NOMO-1 treated with DMSO at 0.1 percent for 48 hours (cell line): ENCODE results near the gene FZR1.
"Not testable (repeated sequence)": the region's sequence is repeated elsewhere in the genome, so short reads cannot be mapped to it uniquely, and the experiment has no call there.

Experiments
- DNase-seq: peaks from one replicate; lab custom pipeline; 2025; ENCODE audit not compliant: unreplicated experiment; lab: John Stamatoyannopoulos, UW

Gene FZR1

GRCh38 chr19:3544058-3544376, 37.9 kb downstream of the FZR1 start:
- no peak for DNase-seq

DNA sequence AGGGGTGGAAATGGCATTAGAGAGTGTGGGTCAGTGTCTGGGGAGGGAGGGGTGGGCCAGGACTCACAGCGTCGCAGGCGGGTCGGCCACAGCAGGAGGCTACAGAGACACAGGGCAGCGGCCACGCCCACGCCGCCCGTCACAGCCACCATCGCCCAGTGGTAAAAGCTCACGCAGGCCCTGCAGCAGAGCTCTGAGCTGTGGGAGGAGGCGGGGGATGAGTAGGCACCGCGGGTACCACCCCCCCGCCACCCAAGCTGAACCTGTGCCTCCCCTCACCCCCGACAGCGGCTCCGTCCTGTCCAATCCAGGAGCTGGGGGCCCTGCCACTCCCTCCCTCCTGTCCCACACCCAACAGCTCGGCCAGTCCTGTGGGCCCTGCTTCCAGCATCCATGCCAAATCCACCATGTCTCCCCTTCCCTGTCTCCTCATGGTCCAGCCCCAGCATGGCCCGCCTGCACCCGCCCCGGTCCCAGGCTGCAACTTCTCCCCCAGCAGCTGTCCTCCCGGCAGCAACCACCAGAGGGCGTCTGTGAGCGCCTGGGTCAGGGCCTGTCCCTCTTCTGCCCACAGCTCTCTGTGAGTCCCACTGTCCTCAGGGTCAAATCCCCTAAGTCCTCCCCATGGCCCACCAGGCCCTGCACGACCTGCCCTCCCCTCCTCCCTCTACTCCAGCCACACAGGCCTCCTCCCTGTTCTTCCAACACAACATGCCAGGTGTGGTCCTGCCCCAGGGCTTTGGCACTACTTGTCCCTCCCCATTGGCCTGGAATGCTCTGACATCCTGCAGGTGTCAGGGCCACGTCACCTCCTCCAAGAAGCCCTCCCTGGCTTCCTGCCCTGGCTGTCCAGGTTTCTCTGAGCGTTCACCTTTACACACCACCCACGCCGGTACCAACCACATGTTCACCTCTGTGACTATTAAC, 38.9 kb downstream of the FZR1 start:
- DNase-seq = peak; percentile 40

DNA sequence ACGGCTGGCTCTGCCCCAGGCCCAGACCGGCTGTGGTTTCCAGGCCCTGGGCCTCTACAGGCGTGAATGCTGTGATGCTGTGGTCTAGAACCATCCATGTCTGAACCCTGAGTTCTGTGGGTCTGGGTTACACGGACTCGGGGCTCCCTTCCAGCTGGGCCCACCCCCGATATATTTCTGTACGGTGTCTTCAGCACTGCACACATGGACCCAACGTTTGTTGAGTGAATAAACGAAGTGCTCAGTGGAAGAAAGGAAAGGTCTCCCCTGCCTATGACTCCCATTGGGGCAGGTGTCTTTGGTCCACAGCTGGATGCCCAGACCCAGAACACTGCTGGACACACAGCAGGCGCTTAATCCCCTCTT, 39.5 kb downstream of the FZR1 start:
- no peak for DNase-seq

DNA sequence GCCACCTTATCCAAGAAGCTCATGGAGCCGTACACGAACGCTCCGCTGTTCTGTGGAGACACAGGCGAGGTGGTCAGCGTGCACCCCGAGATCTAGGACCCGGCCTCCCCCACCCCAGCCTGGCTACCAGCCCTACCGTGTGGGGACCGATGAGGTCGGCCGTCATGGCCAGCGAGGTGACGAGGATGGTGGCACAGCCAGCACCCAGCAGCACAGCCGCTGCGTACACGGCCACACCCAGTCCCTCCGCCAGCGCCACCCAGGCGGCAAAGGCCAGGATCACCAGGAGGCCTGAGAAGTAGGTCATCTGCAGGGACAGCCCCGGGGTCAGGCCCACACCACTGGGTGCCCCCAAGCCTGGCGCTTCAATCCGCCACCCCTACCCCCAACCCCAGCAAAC, 40.0 kb downstream of the FZR1 start:
- DNase-seq = no peak

DNA sequence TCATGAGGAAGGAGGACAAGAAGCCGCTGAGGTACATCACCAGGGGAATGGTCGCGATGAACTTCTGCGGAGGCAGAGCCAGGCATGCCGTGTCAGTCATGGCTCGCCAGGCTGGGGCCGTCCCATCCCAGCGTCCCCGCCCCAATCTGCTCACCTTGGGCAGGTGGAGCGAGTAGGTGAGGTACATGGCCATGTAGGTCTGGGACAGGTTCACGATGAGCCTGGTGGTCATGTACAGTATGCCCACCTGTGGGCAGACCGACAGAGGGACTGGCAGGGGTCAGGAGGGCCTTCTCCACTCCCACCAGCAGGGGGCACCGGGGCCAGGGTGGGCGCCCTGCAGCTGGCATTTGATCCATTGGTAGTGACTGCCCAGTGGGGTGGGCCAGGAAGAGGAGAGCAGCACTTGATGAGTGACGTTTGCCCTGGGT, 41.2 kb downstream of the FZR1 start:
- no peak for DNase-seq

DNA sequence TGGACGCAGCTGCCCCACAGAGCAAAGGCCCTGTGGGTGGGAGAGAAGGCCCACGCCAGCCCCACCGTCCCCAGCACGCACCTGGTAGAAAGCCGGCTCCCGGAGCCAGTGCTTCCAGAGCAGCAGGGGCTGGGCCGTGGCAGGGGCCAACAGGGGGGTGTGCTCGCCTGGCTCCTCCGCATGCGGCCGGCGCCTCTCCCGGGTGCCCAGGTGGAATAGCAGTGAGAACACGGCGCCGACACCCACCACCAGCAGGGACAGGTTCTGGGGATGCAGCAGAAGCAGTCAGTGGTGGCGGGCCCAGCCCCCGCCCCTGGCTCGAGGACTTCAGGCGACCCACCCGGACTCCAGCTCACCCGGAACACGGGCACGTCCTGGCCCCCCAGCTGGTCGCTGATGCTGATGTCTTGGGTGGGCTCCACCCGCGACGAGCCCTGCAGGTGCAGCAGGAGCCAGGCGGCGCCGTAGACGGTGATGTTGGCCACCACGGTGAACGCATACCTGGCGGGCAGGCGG, 41.7 kb downstream of the FZR1 start:
- no peak for DNase-seq

- DNase-seq = peak; percentile 82
Observed at GRCh38 chr19:3548606-3549005, 42.5 kb downstream of the FZR1 start.

GRCh38 chr19:3549816-3550215, 43.7 kb downstream of the FZR1 start:
- no peak for DNase-seq

GRCh38 chr19:3550947-3551791, 45.1 kb downstream of the FZR1 start:
- no peak for DNase-seq

GRCh38 chr19:3551792-3552095, 45.6 kb downstream of the FZR1 start:
- DNase-seq = no peak

DNA sequence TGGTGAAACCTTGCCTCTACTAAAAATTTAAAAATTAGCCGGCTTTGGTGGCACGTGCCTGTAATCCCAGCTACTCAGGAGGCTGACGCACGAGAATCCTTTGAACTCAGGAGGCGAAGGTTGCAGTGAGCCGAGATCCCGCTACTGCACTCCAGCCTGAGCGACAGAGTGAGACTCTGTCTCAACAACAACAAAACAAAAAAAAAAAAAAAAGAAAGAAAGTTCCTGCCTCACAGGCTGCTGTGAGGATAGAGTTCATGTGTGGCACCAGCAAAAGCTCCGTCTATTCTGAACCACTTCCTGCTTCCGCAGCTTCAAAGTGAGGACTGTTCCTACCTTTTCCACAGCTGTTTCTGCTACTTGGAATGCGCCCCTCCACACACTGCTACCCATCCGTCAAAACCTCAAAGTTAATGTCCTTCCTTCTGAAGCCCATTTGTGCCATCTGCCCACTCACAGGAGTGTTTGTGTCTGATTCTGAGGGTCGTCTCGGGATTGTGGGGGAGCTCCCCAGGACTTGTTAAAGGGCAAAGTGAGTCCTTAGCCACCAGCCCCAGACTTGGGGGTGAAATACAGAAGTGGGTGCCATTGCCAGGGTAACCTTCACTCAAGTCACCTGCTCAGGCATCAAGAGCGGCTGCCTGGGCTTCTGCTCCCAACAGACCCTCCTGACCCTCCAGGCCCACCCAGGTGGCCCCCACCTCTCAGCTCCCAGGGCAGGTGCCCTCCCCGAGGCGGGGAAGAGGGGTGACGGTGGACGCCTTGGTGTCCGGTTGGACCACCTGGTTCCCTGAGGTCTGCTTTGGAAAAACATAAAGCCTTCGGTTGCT, 48.4 kb downstream of the FZR1 start:
- no peak for DNase-seq

- no peak for DNase-seq
Observed at GRCh38 chr19:3555653-3556422, 49.7 kb downstream of the FZR1 start.

DNA sequence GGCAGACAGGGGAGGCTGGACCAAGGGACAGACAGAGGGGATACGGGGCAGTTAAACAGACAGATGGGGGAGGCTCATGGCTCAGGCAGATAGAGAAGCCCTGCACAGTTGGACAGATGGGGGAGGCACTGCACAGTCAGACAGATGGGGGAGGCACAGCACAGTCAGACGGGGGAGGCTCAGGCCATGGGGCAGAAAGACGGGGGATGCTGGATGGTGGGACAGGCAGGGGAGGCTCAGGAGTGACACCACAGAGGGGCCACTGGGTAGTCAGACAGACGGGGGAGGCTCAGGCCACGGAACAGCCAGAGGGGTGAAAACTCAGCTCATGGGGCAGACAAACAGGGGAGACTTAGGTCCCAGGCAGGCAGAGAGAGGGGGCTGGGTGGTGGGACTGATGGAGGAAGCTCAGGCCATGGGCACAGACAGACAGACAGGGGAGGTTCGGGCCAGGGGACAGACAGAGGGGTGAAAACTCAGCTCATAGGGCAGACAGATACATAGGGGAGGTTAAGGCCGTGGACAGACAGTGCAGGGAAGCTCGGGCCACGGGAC, 50.4 kb downstream of the FZR1 start:
- DNase-seq = no peak

- DNase-seq = peak; percentile 21
Observed at GRCh38 chr19:3556978-3557460, 50.9 kb downstream of the FZR1 start.

DNA sequence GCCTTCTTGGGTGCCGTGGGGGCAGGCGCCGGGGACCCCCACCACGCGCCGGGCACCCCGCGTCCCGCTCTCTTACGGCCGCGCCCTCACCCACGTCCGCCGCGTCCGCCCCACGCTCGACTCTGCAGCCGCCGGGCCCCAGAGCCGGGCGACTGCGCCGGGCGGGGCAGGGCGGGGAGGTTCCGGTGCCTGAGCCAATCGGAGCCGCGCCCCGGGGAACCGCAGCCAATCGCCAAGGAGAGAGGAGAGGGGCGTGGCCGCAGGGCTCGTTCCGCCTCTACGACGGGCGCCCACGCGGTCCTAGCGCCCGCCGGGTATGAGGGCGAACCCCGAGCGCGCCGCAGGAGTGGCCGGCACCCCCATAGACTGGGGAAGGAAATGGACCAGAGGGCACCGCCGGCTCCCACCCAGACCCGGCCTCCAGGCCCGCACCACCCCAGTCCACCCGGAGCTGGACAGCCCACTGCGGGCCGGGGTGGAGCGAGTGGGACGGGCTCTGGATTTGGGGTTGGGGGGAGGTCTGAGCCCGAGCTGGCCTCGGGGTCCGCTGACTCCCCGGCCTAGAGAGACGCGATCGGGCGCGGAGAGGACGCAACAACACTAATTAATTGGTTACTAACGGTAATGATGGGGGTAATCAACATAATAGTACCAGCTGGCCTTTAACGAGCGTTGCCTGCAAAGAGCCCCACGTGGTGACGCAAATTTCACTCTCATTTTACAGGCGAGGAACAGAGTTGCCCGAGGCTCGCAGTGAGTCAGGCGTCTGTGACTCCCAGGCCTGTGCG, 51.5 kb downstream of the FZR1 start, which contains the start of gene MFSD12:
MFSD12 (minus strand) TSS at position 126 of the 788 bp plus-strand sequence. CDS start 183 bp downstream, outside the sequence.
- peak; percentile 97 for DNase-seq

DNA sequence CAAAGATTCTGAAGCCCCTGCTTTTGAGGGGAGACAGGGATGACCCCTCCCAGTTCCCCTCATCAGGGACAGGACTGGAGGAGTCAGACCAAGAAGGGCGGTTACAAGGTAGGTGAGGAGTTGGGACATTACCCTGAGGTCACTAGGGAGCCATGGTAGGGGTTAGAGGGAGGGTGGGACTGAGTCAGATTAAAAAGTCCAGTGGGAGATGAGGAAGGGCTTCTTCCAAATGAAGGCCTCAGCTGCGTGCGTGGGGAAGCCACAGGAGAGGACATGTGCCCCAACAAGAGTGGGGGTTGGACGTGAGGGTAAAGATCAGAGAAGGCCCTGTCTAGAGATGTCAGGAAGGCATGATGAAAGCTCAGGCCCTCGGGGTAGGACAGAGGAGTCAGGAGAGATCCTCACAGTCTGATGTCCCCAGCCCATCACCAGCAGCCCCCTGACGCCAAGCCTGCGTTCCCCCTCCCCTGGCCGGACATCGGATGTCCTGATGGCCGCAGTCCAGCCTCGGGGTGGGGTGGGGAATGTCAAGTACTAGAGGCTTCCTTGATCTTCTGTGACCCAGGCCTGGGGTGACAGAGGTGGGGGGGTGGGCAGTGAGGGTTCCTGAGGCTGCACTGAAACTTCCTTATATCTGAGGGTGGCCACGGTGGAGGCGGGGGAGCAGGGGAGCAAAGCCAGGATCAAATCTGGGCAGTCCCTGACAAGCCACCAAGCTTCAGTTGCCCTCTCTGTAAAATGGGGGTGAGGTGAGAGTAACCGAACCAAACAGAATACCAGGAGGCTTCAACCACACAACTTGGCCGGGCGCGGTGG, 57.8 kb downstream of the FZR1 start:
- no peak for DNase-seq

- DNase-seq = no peak
Observed at GRCh38 chr19:3565139-3565538, 59.0 kb downstream of the FZR1 start.

- DNase-seq = not testable (repeated sequence)
Observed at GRCh38 chr19:3570042-3570441, 63.9 kb downstream of the FZR1 start.
